Spinal cord (tissue), 10 donors: ENCODE measurements around the gene SSX7. TPM values are rescaled to one million over a fixed set of nuclear protein-coding genes. Genes with fewer than 3 reads are reported as not detected.

ENCODE experiments used
- DNase-seq, 6 donors: peaks; one replicate each; pipeline versions ENCODE4 v3.0.0 to v3.0.0-alpha.2; 2013 to 2015; ENCODE audit warnings: low spot score in 6 of 6, low read depth in 4 of 6
- H3K27ac ChIP-seq: one replicate; pipeline ENCODE4 v1.5.1; 2013; ENCODE audit warnings: low read depth, low read length, control low read depth
- H3K27me3 ChIP-seq: one replicate; pipeline ENCODE4 v1.6.1; 2013; ENCODE audit warnings: low read length; ENCODE audit not compliant: control insufficient read depth, insufficient read depth
- H3K36me3 ChIP-seq: one replicate; pipeline ENCODE4 v1.6.1; 2013; ENCODE audit warnings: low read length; ENCODE audit not compliant: control insufficient read depth, insufficient read depth
- H3K4me1 ChIP-seq: one replicate; pipeline ENCODE4 v1.6.1; 2013; ENCODE audit warnings: low read length; ENCODE audit not compliant: control insufficient read depth, insufficient read depth
- H3K4me3 ChIP-seq: one replicate; pipeline ENCODE4 v1.5.1; 2013; ENCODE audit warnings: low read depth, low read length, control low read depth
- H3K9me3 ChIP-seq: one replicate; pipeline ENCODE4 v1.6.1; 2013; ENCODE audit warnings: low read length; ENCODE audit not compliant: control insufficient read depth, insufficient read depth
- WGBS: methylation state at CpG from one replicate; pipeline ENCODE4 v1.1.5; 2013; ENCODE audit warnings: missing lambda C conversion rate; ENCODE audit not compliant: insufficient coverage; 5-methylcytosine and 5-hydroxymethylcytosine counted together
- polyA plus RNA-seq, 2 donors: library from polyadenylated mRNA; unstranded; fragments of 120-200 nt; gene quantifications; one replicate each; pipeline ENCODE4 v1.2.1, GENCODE V29; 2013; ENCODE audit not compliant: insufficient read length in 2 of 2
- small RNA-seq: library from RNA; depleted of rRNA; stranded (forward); fragments of <200 nt; gene quantifications from one replicate; pipeline ENCODE3, GENCODE V24; 2014; ENCODE audit warnings: low replicate concordance
- total RNA-seq, 2 donors: library from RNA; depleted of rRNA in 1 of 2; stranded (reverse); fragments of 120-200 nt in 1 of 2; fragments of >200 nt in 1 of 2; gene quantifications; one replicate each; pipeline versions ENCODE4 v1.2.3 to v1.2.4, GENCODE V29; 2013 to 2014
- donor health status: healthy.

SSX7 gene
- total and polyA plus RNA-seq, 4 donors = not detected

DNA sequence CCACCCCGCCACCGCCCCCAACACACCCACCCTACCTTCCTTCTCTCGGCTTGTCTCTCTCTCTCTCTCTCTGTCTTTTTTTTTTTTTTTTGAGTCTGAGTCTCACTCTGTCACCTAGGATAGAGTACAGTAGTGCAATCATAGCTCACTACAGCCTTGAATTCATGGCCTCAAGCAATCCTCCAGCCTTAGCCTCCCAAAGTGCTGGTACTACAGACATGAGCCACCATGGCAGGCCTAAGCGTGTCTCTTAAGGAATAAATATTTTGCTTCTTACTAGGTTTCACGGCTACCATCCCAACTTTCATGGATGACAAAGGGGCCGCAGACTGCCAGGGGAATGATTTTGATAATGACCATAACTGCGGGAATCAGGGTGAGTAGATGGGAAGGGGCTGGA is 55.8 kb downstream of the SSX7 start:
- Histone ChIP-seq H3K9me3 (no peaks in the 10 kb centered on the region), H3K36me3 (no peaks in the 10 kb centered on the region), H3K27ac (no peak overlapping the region), H3K4me3 (no peak overlapping the region), H3K4me1 (no peaks in the 10 kb centered on the region), H3K27me3 (peaks cover 4% of the 10 kb centered on the region)
- no CpG with 5 or more reads among the region's 7 CpGs for WGBS
- DNase-seq = no peak

DNA sequence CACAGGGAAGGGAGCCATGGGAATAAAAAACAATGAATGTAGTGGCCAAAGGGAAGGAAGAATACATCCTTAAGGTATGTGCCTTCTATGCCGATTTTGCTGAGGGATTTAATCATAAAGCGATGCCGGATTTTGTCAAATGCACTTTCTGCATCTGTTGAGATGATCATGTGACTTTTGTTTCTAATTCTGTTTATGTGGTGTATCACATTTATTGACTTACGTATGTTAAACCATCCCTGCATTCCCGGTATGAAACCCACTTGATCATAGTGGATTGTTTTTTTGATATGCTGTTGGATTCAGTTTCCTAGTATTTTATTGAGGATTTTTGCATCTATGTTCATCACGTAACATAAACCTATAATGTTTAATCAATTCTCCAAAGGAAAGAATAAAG is 60.0 kb downstream of the SSX7 start:
- no peaks in the 10 kb centered on the region for H3K4me1 ChIP-seq
- no peak overlapping the region for H3K27ac ChIP-seq
- H3K27me3 ChIP-seq = peaks cover 12% of the 10 kb centered on the region
- 94% methylated on average over 3 of the region's 6 CpGs for WGBS
- H3K4me3 ChIP-seq = no peak overlapping the region
- no peaks in the 10 kb centered on the region for H3K36me3 ChIP-seq
- DNase-seq = no peak
- H3K9me3 ChIP-seq = no peaks in the 10 kb centered on the region

Small RNA genes within 50 kb of the gene (small RNA-seq; reads per million reads assigned to genes)
- not detected for gene AL450023.3
- not detected for gene RNA5SP504

Other genes starting within 250 kb of the SSX7 start
- not detected for gene XAGE1A, start 159.1 kb downstream of the SSX7 start, total RNA-seq
- gene XAGE1A, start 159.1 kb downstream of the SSX7 start, polyA plus RNA-seq = not detected
- gene XAGE1B, start 137.8 kb downstream of the SSX7 start, total RNA-seq = not detected
- gene XAGE1B, start 137.8 kb downstream of the SSX7 start, polyA plus RNA-seq = not detected
- gene SSX2, start 52.3 kb upstream of the SSX7 start, total RNA-seq = not detected
- gene SSX2, start 52.3 kb upstream of the SSX7 start, polyA plus RNA-seq = not detected
- not detected for gene SSX2B, start 96.4 kb upstream of the SSX7 start, total RNA-seq
- not detected for gene SSX2B, start 96.4 kb upstream of the SSX7 start, polyA plus RNA-seq
- not detected for gene SPANXN5, start 142.5 kb upstream of the SSX7 start, total RNA-seq
- gene SPANXN5, start 142.5 kb upstream of the SSX7 start, polyA plus RNA-seq = not detected
- gene XAGE5, start 156.4 kb upstream of the SSX7 start, total RNA-seq = not detected
- gene XAGE5, start 156.4 kb upstream of the SSX7 start, polyA plus RNA-seq = not detected
- gene XAGE3, start 213.2 kb upstream of the SSX7 start, total RNA-seq = not detected
- not detected for gene XAGE3, start 213.2 kb upstream of the SSX7 start, polyA plus RNA-seq
- gene FAM156B, start 242.4 kb upstream of the SSX7 start, total RNA-seq = 10 to 100 TPM; 20.7 to 27.2 TPM
- gene FAM156B, start 242.4 kb upstream of the SSX7 start, polyA plus RNA-seq = 10 to 100 TPM; 37.0 to 48.4 TPM